Retinal pigment epithelial cell (primary cell): ENCODE data around the gene PFKP.

Experiments
- DNase-seq: peaks from one replicate; pipeline ENCODE4 v3.0.0-alpha.2; 2010; ENCODE audit warnings: low read depth
- H3K4me3 ChIP-seq: 2 replicates; pipeline ENCODE4 v1.5.1; 2011; ENCODE audit warnings: mild to moderate bottlenecking, low read length, control low read depth, moderate library complexity
- CTCF ChIP-seq: conservative IDR thresholded peaks from 2 replicates; pipeline ENCODE4 v1.5.1; 2011; ENCODE audit warnings: low read depth, low read length, control low read depth, inconsistent platforms

PFKP gene

GRCh38 chr10:3098689-3099088 is 31.3 kb downstream of the PFKP start:
- TF ChIP-seq CTCF, result no peak
- no peak overlapping the region for H3K4me3 ChIP-seq
- DNase-seq, result no peak

GRCh38 chr10:3099291-3100092 is 32.1 kb downstream of the PFKP start:
- H3K4me3 ChIP-seq, result no peak overlapping the region
- DNase-seq, result peak; percentile 91
- TF ChIP-seq CTCF, result no peak

- no peak overlapping the region for H3K4me3 ChIP-seq
- DNase-seq, result no peak
- TF ChIP-seq CTCF, result no peak
Measured at GRCh38 chr10:3100093-3100792, 32.9 kb downstream of the PFKP start.

- no peak overlapping the region for H3K4me3 ChIP-seq
- DNase-seq, result no peak
- TF ChIP-seq CTCF, result no peak
Measured at GRCh38 chr10:3100856-3101640, 33.7 kb downstream of the PFKP start.

GRCh38 chr10:3102720-3103427 is 35.5 kb downstream of the PFKP start:
- no peak for DNase-seq
- no peak for TF ChIP-seq CTCF

GRCh38 chr10:3103646-3104045 is 36.3 kb downstream of the PFKP start:
- no peak for DNase-seq
- no peak for TF ChIP-seq CTCF
- H3K4me3 ChIP-seq, result no peak overlapping the region

More at GRCh38 chr10:3102720-3103427, 35.5 kb downstream of the PFKP start:
- no peak overlapping the region for H3K4me3 ChIP-seq
